RWPE2 (cell line): Measurements from ENCODE around the gene INSYN2A.
A peak's percentile ranks its signal among the peaks of the same experiment; 100 is the strongest.

ENCODE experiments used
- ATAC-seq: fragments of 200-7000 bp; cut with Tn5 transposase; 3 replicates; pipeline ENCODE4 v1.9.1; 2021; ENCODE audit warnings: low read depth
- DNase-seq: peaks from one replicate; pipeline ENCODE4 v3.0.0-alpha.2; 2020; ENCODE audit warnings: low spot score
- H3K27ac ChIP-seq: fragments of 450-650 bp; 2 replicates; pipeline ENCODE4 v1.5.1; 2017; ENCODE audit warnings: mild to moderate bottlenecking; ENCODE audit not compliant: poor library complexity, severe bottlenecking
- H3K27me3 ChIP-seq: fragments of 250-450 bp; sonication (Bioruptor Pico); 2 replicates; pipeline ENCODE4 v1.5.1; 2021; ENCODE audit warnings: mild to moderate bottlenecking, moderate library complexity; ENCODE audit not compliant: insufficient read depth, poor library complexity, severe bottlenecking
- H3K36me3 ChIP-seq: fragments of 250-450 bp; sonication (Bioruptor Pico); 2 replicates; pipeline ENCODE4 v1.5.1; 2020; ENCODE audit warnings: low read depth, mild to moderate bottlenecking, moderate library complexity
- H3K4me1 ChIP-seq: fragments of 250-450 bp; sonication (Bioruptor Pico); 2 replicates; pipeline ENCODE4 v1.5.1; 2021; ENCODE audit warnings: mild to moderate bottlenecking, moderate library complexity; ENCODE audit not compliant: insufficient read depth, poor library complexity, severe bottlenecking
- H3K4me3 ChIP-seq: fragments of 250-450 bp; sonication (Bioruptor Pico); 2 replicates; pipeline ENCODE4 v1.5.1; 2021; ENCODE audit warnings: mild to moderate bottlenecking, moderate library complexity; ENCODE audit not compliant: severe bottlenecking
- H3K9me3 ChIP-seq: fragments of 250-450 bp; sonication (Bioruptor Pico); 2 replicates; pipeline ENCODE4 v1.5.1; 2021; ENCODE audit warnings: mild to moderate bottlenecking, moderate library complexity; ENCODE audit not compliant: severe bottlenecking
- CTCF ChIP-seq: fragments of 450-650 bp; IDR thresholded peaks from one replicate; pipeline ENCODE4 v1.5.1; 2017; ENCODE audit warnings: mild to moderate bottlenecking, moderate library complexity; ENCODE audit not compliant: poor library complexity, severe bottlenecking

Gene INSYN2A

GRCh38 chr10:127221281-127221680 is 24.9 kb upstream of the INSYN2A start:
- H3K27me3 ChIP-seq = no peaks in the 10 kb centered on the region
- no peaks in the 10 kb centered on the region for H3K9me3 ChIP-seq
- H3K36me3 ChIP-seq = no peaks in the 10 kb centered on the region
- TF ChIP-seq CTCF = no peak
- no peak overlapping the region for H3K4me3 ChIP-seq
- DNase-seq (no peak), ATAC-seq (no peak)
- H3K27ac ChIP-seq = no peak overlapping the region
- H3K4me1 ChIP-seq = peaks cover 10% of the 10 kb centered on the region

DNA sequence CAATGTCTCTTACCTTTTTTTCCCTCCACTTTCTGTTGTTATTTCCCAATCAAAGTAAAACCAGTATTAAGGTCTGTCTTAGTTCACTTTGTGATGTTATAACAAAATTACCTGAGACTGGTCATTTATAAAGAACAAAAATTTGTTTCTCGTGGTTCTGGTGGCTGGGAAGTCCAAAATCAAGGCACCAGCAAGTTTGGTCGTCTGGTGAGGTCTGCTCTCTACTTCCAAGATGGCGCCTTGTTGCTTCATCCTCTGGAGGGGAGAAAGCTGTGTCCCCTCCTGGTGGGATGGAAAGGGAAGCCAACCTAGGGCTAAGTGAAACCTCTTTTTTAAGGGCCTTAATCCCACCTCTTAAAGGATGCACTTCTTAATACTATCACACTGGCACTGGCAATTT is 22.3 kb upstream of the INSYN2A start:
- no peak for TF ChIP-seq CTCF
- ATAC-seq = no peak
- Histone ChIP-seq H3K4me1 (peaks cover 11% of the 10 kb centered on the region), H3K27ac (no peak overlapping the region), H3K36me3 (no peaks in the 10 kb centered on the region), H3K27me3 (no peaks in the 10 kb centered on the region), H3K9me3 (no peaks in the 10 kb centered on the region), H3K4me3 (no peak overlapping the region)
- no peak for DNase-seq

- Histone ChIP-seq H3K4me1 (peaks cover 11% of the 10 kb centered on the region), H3K27ac (no peak overlapping the region), H3K27me3 (no peaks in the 10 kb centered on the region), H3K4me3 (no peak overlapping the region), H3K36me3 (no peaks in the 10 kb centered on the region), H3K9me3 (no peaks in the 10 kb centered on the region)
- DNase-seq = no peak
- TF ChIP-seq CTCF = no peak
- peak; percentile 73 for ATAC-seq
Measured at GRCh38 chr10:127216786-127217185, 20.4 kb upstream of the INSYN2A start.

DNA sequence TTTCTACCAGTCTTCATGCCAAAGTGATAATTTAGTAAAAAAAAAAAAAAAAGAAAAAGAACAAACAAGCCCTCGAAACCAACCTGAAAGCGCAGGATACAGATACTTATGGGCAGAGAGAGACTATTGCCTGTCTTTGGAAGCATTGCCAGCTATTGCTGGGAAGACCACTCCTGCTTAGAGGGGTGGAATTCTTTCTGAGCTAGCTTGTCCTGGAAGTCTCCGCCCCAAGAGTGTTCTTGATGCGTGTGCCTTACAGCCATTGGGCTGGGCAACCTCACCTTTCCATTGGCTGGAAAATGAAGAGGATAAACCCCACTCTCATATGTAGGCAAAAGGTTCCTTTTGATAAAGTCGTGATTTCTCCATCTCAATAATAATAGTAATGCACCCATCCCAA is 19.9 kb upstream of the INSYN2A start:
- H3K4me3 ChIP-seq = no peak overlapping the region
- H3K9me3 ChIP-seq = no peaks in the 10 kb centered on the region
- no peaks in the 10 kb centered on the region for H3K36me3 ChIP-seq
- DNase-seq (no peak), ATAC-seq (no peak)
- no peak for TF ChIP-seq CTCF
- H3K27ac ChIP-seq = no peak overlapping the region
- H3K27me3 ChIP-seq = no peaks in the 10 kb centered on the region
- H3K4me1 ChIP-seq = peaks cover 11% of the 10 kb centered on the region

DNA sequence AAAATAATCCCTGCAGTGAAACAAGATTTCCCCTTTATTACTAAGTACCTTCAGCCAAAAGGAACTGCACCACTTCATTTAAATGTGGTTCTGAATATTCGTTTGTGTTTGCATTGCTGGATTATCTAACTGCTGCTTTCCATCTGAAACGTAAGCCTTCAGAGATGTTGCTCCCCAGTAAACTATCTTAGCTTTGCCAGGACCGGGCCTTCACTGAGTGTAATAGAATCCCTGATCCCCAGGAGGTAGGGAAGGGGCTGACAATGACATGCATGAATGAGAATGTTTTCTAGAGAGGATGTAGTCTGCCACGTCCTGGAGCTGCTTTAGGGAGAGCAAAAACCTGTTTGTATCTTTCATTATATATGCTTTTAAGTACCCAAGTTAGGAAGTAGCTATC is 19.5 kb upstream of the INSYN2A start:
- ATAC-seq = no peak
- Histone ChIP-seq H3K4me3 (no peak overlapping the region), H3K4me1 (peaks cover 11% of the 10 kb centered on the region), H3K27me3 (no peaks in the 10 kb centered on the region), H3K9me3 (no peaks in the 10 kb centered on the region), H3K36me3 (no peaks in the 10 kb centered on the region), H3K27ac (no peak overlapping the region)
- no peak for DNase-seq
- TF ChIP-seq CTCF = no peak
